ENCODE results near the gene WWOX.

DNA sequence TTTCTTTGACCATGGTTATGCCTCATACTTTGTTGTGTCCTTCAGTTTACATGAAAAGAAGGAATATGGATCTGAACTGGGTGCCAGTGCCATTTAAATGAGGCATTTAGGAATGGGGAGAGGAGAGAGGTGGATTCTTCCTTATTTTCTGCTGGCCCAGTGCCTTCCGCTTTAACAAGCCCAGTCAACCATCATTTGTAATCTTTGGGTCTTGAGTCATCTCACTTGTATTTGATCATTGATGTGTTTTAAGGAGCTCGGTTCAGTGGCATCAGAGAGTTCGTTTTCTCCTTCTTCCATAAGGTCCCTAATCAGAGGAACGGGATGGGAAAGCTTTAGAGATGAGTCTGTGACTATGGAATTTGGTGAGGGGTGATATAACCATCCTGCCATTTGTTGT lies 334.9 kb downstream of the WWOX start:
- TF ChIP-seq, protein P1, sequence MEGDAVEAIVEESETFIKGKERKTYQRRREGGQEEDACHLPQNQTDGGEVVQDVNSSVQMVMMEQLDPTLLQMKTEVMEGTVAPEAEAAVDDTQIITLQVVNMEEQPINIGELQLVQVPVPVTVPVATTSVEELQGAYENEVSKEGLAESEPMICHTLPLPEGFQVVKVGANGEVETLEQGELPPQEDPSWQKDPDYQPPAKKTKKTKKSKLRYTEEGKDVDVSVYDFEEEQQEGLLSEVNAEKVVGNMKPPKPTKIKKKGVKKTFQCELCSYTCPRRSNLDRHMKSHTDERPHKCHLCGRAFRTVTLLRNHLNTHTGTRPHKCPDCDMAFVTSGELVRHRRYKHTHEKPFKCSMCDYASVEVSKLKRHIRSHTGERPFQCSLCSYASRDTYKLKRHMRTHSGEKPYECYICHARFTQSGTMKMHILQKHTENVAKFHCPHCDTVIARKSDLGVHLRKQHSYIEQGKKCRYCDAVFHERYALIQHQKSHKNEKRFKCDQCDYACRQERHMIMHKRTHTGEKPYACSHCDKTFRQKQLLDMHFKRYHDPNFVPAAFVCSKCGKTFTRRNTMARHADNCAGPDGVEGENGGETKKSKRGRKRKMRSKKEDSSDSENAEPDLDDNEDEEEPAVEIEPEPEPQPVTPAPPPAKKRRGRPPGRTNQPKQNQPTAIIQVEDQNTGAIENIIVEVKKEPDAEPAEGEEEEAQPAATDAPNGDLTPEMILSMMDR (optimal IDR thresholded peaks at IDR 0.05 in 1 of 3, IDR thresholded peaks at IDR 0.05 in 1 of 3, conservative IDR thresholded peaks at IDR 0.05 in 1 of 3; ENCODE audit: extremely low read depth in 1 of 3, insufficient read depth in 2 of 3, low read length in 3 of 3) = no peak
- TF ChIP-seq EZH2 (IDR thresholded peaks at IDR 0.05; ENCODE audit: low read length) = no peak

All from keratinocyte (primary cell).